Measurements from ENCODE around the gene BCAS1.
A peak's percentile ranks its signal among the peaks of the same experiment; 100 is the strongest.

The BCAS1 gene

GRCh38 chr20:53900380-53900999 lies 169.9 kb downstream of the BCAS1 start:
- DNase-seq, result no peak

DNA sequence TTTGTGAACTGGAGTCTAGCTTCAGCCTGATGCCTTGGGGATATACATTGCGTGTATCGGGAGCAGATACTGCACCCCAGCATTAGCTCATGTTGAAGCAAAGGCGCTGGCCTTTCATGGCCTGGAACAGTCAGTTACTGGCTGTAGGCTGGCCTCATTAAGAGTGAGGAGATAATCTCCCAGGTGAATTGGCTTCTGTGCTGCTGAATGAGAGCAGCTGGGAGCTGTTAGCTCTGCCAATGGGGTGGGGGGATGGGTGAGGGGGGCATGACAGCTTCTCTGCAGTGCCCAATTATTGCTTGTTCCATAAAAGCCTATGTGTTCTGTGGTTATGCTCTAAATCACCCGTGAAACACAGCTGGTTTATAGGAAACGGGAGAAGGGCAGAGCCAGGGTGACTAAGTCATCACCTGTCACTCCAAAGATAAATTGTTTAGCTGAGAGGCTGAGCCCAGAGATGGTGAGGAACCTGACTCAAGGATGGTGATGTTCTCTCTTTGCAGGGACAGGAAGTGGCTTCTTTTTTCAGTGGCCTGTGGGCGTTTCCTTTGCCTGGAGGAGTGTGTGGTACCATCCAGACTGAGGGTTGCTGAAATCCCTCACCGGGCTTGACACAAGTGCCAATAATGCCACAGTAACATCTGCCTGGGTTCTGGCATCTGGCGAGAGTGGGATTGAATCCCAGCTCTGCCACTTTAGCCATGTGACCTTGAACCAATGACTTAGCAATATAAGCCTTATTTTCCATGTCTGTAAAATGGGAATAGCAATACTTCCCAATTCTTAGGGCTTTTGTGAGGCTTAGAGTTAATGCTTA lies 170.8 kb downstream of the BCAS1 start:
- DNase-seq, result peak in 1 of 2 experiments; percentile 25

GRCh38 chr20:53898556-53898931 lies 171.8 kb downstream of the BCAS1 start:
- no peak for DNase-seq

DNA sequence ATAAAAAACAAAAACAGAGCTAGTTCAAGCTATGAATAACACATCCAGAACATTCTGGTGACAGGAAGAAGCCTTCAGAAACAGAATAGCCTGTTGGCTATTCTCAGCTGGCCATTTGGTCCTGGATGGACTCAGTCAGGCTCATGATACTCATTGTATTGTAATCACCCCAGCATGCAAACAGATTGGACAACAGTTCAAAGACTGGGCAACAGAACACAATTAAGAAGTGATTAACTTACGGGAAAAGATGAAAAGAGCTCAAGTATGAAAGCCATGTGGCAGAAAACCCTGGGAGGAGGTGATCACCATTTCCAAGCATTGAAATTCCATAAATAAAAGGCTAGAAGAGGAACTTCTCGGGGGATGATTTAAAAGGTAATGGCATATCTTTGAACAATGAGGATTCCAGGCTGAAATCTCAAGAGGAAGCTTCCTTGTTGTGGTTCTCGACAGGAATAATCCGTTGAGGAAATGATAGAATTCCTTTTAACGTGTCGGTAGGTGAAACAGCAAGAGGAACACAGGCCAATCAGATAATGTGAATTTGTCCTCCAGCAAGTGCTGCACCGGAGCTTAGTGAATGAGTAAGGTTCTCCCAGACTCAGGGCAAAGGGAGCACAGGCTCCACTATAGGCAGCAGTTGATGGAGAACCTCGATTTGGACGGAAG lies 172.4 kb downstream of the BCAS1 start:
- DNase-seq, result no peak

- no peak for DNase-seq
Observed at GRCh38 chr20:53896647-53897046, 173.7 kb downstream of the BCAS1 start.

- no peak for DNase-seq
Observed at GRCh38 chr20:53896041-53896440, 174.4 kb downstream of the BCAS1 start.

DNA sequence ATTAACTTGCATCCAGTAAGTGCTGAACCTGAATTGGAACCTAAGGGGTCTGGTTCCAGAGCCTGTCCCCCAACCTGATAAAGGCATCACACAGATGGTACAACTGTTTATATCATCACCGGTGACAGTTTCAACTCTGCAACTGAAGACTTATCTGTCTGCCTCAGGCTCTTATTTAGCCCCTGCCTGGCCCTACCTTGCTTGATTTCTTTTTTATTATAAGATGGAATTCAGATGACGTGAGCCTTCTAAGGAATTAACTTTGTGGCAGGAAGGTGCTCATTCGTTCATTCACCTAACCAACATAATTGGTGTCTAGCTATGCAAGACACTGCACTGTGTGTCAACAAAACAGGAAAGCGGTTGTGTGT lies 175.0 kb downstream of the BCAS1 start:
- no peak for DNase-seq

DNA sequence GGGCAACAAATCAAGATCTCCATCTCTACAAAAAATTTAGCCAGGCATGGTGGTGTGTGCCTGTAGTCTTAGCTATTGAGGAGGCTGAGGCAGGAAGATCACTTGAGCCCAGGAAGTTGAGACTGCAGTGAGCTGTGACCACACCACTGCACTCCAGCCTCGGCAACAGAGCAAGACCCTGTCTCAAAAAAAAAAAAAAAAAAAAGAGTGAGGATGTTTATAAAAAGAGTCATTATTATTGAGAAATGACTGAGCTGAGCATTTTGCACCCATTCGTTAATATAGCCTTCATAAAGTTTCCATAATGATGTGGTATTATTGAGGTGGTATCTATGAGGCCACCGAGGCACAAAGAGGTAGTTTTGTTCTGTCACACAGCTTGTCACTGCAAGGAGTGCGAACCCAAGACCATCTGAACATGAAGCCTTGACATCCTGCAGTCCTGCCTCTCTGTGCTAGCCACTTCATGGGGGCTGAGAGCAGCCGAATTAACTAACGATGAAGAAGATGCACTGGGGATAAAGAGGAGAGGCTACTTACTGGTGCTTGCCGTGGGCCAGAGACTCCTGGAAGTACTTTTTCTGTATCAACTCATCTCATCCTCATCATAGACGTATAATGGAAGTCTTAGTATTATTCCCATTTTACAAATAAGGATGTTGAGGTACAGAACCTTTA lies 175.5 kb downstream of the BCAS1 start:
- DNase-seq, result no peak

All from NCI-H446 (cell line).